Spleen (tissue), 13 donors: Measurements from ENCODE around the gene CLPX. TPM values are rescaled to one million over a fixed set of nuclear protein-coding genes. Genes with fewer than 3 reads are reported as not detected.

Source experiments
- DNase-seq: peaks from one replicate; pipeline ENCODE4 v3.0.0-alpha.2; 2020
- H3K27ac ChIP-seq, 8 donors: fragments of 200-600 bp; sonication (generic) in 7 of 8; 1 replicate in 4 of 8; 2 replicates in 4 of 8; pipeline versions ENCODE4 v1.5.0 to v1.8.0; 2016 to 2021; ENCODE audit warnings: inconsistent platforms in 4 of 8, mild to moderate bottlenecking in 4 of 8, moderate library complexity in 1 of 8
- H3K27me3 ChIP-seq, 7 donors: fragments of 200-600 bp; sonication (generic) in 6 of 7; replicated peaks in 1 of 7; 1 replicate in 4 of 7; 2 replicates in 3 of 7; pipeline versions ENCODE4 v1.5.0 to v1.8.0; 2016 to 2021; ENCODE audit warnings: inconsistent platforms in 3 of 7, mild to moderate bottlenecking in 1 of 7
- H3K36me3 ChIP-seq, 6 donors: fragments of 200-600 bp; sonication (generic) in 5 of 6; 1 replicate in 4 of 6; 2 replicates in 2 of 6; pipeline versions ENCODE4 v1.5.0 to v1.8.0; 2016 to 2021; ENCODE audit warnings: inconsistent platforms in 2 of 6
- H3K4me1 ChIP-seq, 6 donors: fragments of 200-600 bp; sonication (generic) in 5 of 6; 1 replicate in 3 of 6; 2 replicates in 3 of 6; pipeline versions ENCODE4 v1.5.0 to v1.8.0; 2016 to 2021; ENCODE audit warnings: inconsistent platforms in 3 of 6
- H3K4me3 ChIP-seq, 8 donors: fragments of 200-600 bp; sonication (generic) in 7 of 8; 1 replicate in 4 of 8; 2 replicates in 4 of 8; pipeline versions ENCODE4 v1.5.0 to v1.8.0; 2016 to 2021; ENCODE audit warnings: inconsistent platforms in 4 of 8, mild to moderate bottlenecking in 4 of 8, moderate library complexity in 2 of 8
- H3K9me3 ChIP-seq, 8 donors: fragments of 200-600 bp; sonication (generic) in 7 of 8; 1 replicate in 4 of 8; 2 replicates in 4 of 8; pipeline versions ENCODE4 v1.5.0 to v1.8.0; 2016 to 2021; ENCODE audit warnings: inconsistent platforms in 4 of 8
- CTCF ChIP-seq, 11 experiments: fragments of 200-600 bp in 7 of 11; fragments of 450-650 bp in 4 of 11; sonication (generic) in 4 of 11; IDR thresholded peaks in 8 of 11; conservative IDR thresholded peaks in 3 of 11; 1 replicate in 7 of 11; 2 replicates in 4 of 11; pipeline versions ENCODE4 v1.4.0 to v1.8.0; 2016 to 2021; ENCODE audit warnings: antibody characterized with exemption in 11 of 11, inconsistent platforms in 4 of 11, mild to moderate bottlenecking in 1 of 11
- POLR2A ChIP-seq, 3 donors: fragments of 450-650 bp; IDR thresholded peaks; one replicate each; pipeline ENCODE4 v1.5.1; 2017; ENCODE audit warnings: antibody characterized with exemption in 3 of 3, mild to moderate bottlenecking in 1 of 3
- POLR2AphosphoS5 ChIP-seq, 3 donors: sonication (generic); formaldehyde crosslinking; IDR thresholded peaks; one replicate each; pipeline ENCODE4 v1.5.1; 2017; ENCODE audit warnings: antibody characterized with exemption in 3 of 3
- WGBS, 5 donors: extraction: QIAGEN DNeasy Blood & Tissue Kit in 3 of 5; methylation state at CpG; one replicate each; pipeline versions ENCODE4 v1.1.5 to v1.1.7; 2013 to 2018; 5-methylcytosine and 5-hydroxymethylcytosine counted together
- intact Hi-C: fragments of 100-400 bp; cut with DNase I; formaldehyde crosslinking; loops from one replicate; pipeline ENCODE4 v1.15.0; 2023; ENCODE audit warnings: low total_unique reads
- long read RNA-seq, 2 donors: transcript quantifications; one replicate each; lab custom pipeline, GENCODE V29; 2026
- polyA plus RNA-seq, 3 donors: library from polyadenylated mRNA; stranded (reverse); fragments of 200-250 nt; gene quantifications; one replicate each; pipeline ENCODE4 v1.2.1, GENCODE V29; 2013
- total RNA-seq, 7 donors: library from RNA; depleted of rRNA in 3 of 7; stranded (reverse); fragments of >200 nt in 3 of 7; fragmentation: NEBNext Ultra II Directional in 4 of 7; extraction: Animal tissue kit (Norgen Biotek cat#: 25700) in 4 of 7; gene quantifications; one replicate each; pipeline versions ENCODE4 v1.1.0 to v1.2.1, GENCODE V29; 2016 to 2021
- donor health status: healthy with polysubstance abuse.
- donor health status: DM: no; HTN: no; CAD: no; lungs with moderate emphysema.
- donor health status: DM: no; HTN: no; CAD: no.
- donor health status: Bipolar disorder and iron deficiency.
- donor health status: healthy.
- donor health status: DM: no; HTN: no; CAD: no.
- donor health status: DM: yes; HTN: yes; CAD: no.

Gene CLPX
- total RNA-seq, result 10 to 100 TPM; 42.2 to 58.3 (median 52.5) TPM
- 10 to 100 TPM in 2 of 3 donors, 1 to 10 TPM in 1; 9.5 to 13.8 (median 11.5) TPM for polyA plus RNA-seq
- long read RNA-seq, donor 1, full-length matches to known transcripts, result 2 of 17 reads
- long read RNA-seq, donor 1, partial matches to known transcripts, result 15 of 17 reads
- long read RNA-seq, donor 1, other reads (novel, unspliced or antisense), result 0 of 17 reads
- long read RNA-seq, donor 2, full-length matches to known transcripts, result 4 of 4 reads
- long read RNA-seq, donor 2, partial matches to known transcripts, result 0 of 4 reads
- long read RNA-seq, donor 2, other reads (novel, unspliced or antisense), result 0 of 4 reads

- Histone ChIP-seq H3K36me3 (peaks cover 0 to 13% (median under 1%) of the 10 kb centered on the region in 6 donors), H3K4me1 (peaks cover 17 to 52% (median 41%) of the 10 kb centered on the region in 6 donors), H3K27me3 (no peaks in the 10 kb centered on the region), H3K9me3 (no peaks in the 10 kb centered on the region), H3K4me3 (peak within 1 kb of the TSS; percentile 74 to 97 (median 94)), H3K27ac (peak within 1 kb of the TSS; percentile 77 to 97 (median 95))
- intact Hi-C loops, result loop anchor here (5.0 kb wide), 1 partner anchor 102 kb away; the partner anchor contains the start of gene PARP16
- peak; percentile 87 to 92 (median 91) for TF ChIP-seq POLR2AphosphoS5 (IDR thresholded peaks at IDR 0.05)
- peak in 1 of 3 donors; percentile 53 for TF ChIP-seq POLR2A (IDR thresholded peaks at IDR 0.05)
- peak in 1 of 11 experiments; percentile 14 for TF ChIP-seq CTCF (IDR thresholded peaks at IDR 0.05 in 8 of 11, conservative IDR thresholded peaks at IDR 0.05 in 3 of 11)
- DNase-seq, result peak; percentile 98
- 0 to 1% (median 0%) methylated on average over 28 to 70 of the region's 70 CpGs for WGBS, 5 donors
Measured at GRCh38 chr15:65184868-65185717, at the start of gene CLPX. Gene CLPX, minus strand, starts transcription at chr15:65185342. Its CDS starts 189 bp downstream, at chr15:65185153.

GRCh38 chr15:65233696-65234095, 48.6 kb upstream of the CLPX start:
- 82 to 90% (median 85%) methylated on average over 5 of the region's 5 CpGs for WGBS, 5 donors
- Histone ChIP-seq H3K27ac (no peak overlapping the region), H3K9me3 (no peaks in the 10 kb centered on the region), H3K36me3 (no peaks in the 10 kb centered on the region), H3K27me3 (no peaks in the 10 kb centered on the region), H3K4me3 (no peak overlapping the region), H3K4me1 (no peaks in the 10 kb centered on the region)
- intact Hi-C loops, result no loop called here
- TF ChIP-seq CTCF (IDR thresholded peaks at IDR 0.05 in 8 of 11, conservative IDR thresholded peaks at IDR 0.05 in 3 of 11), result no peak
- TF ChIP-seq POLR2AphosphoS5 (IDR thresholded peaks at IDR 0.05), result no peak
- TF ChIP-seq POLR2A (IDR thresholded peaks at IDR 0.05), result no peak
- DNase-seq, result no peak

GRCh38 chr15:65232520-65232919, 47.4 kb upstream of the CLPX start:
- 85 to 97% (median 95%) methylated on average over 3 of the region's 3 CpGs for WGBS, 5 donors
- intact Hi-C loops, result no loop called here

More at GRCh38 chr15:65232520-65232919, 47.4 kb upstream of the CLPX start:
- Histone ChIP-seq H3K27ac (no peak overlapping the region), H3K4me1 (no peaks in the 10 kb centered on the region), H3K4me3 (no peak overlapping the region), H3K27me3 (no peaks in the 10 kb centered on the region), H3K9me3 (no peaks in the 10 kb centered on the region), H3K36me3 (no peaks in the 10 kb centered on the region)
- TF ChIP-seq POLR2AphosphoS5 (IDR thresholded peaks at IDR 0.05), result no peak
- TF ChIP-seq POLR2A (IDR thresholded peaks at IDR 0.05), result no peak
- TF ChIP-seq CTCF (IDR thresholded peaks at IDR 0.05 in 8 of 11, conservative IDR thresholded peaks at IDR 0.05 in 3 of 11), result no peak
- no peak for DNase-seq
